CD4-positive, alpha-beta T cell (primary cell): ENCODE measurements around the gene YBX2. TPM values are rescaled to one million over a fixed set of nuclear protein-coding genes. Genes with fewer than 3 reads are reported as not detected.
A peak's percentile ranks its signal among the peaks of the same experiment; 100 is the strongest.

ENCODE experiments used
- ATAC-seq: fragments of 200-7000 bp; cut with Tn5 transposase; one replicate; pipeline ENCODE4 v1.10.0; 2022; ENCODE audit warnings: mild to moderate bottlenecking; ENCODE audit not compliant: poor library complexity
- CTCF ChIA-PET: fragments of 350-600 bp; sonication (Branson Sonifier 250); formaldehyde crosslinking; loops from one replicate; lab custom pipeline; 2021; ENCODE audit warnings: antibody characterized with exemption, inconsistent platforms; lab: Charles Lee
- POLR2A ChIA-PET: fragments of 350-600 bp; sonication (Branson Sonifier 250); formaldehyde crosslinking; loops from one replicate; lab custom pipeline; 2021; ENCODE audit warnings: antibody characterized with exemption, inconsistent platforms; lab: Charles Lee
- DNase-seq, 14 experiments: peaks; one replicate each; pipeline ENCODE4 v3.0.0-alpha.2; 2013 to 2020; ENCODE audit warnings: mixed read lengths in 2 of 14
- H3K27ac ChIP-seq, 2 donors: one replicate each; pipeline versions ENCODE4 v1.5.1 to v1.7.0; 2013; ENCODE audit warnings: low read length in 2 of 2, low read depth in 1 of 2, mild to moderate bottlenecking in 1 of 2
- H3K27me3 ChIP-seq, 2 experiments: 1 replicate in 1 of 2; 2 replicates in 1 of 2; pipeline versions ENCODE4 v1.6.1 to v1.7.0; 2013; ENCODE audit warnings: low read length in 2 of 2, control low read depth in 1 of 2, mild to moderate bottlenecking in 1 of 2, moderate library complexity in 1 of 2; ENCODE audit not compliant: insufficient read depth in 2 of 2, control insufficient read depth in 1 of 2
- H3K36me3 ChIP-seq: one replicate; pipeline ENCODE4 v1.6.1; 2013; ENCODE audit warnings: low read length, control low read depth; ENCODE audit not compliant: insufficient read depth
- H3K4me1 ChIP-seq: one replicate; pipeline ENCODE4 v1.6.1; 2013; ENCODE audit warnings: low read length, control low read depth; ENCODE audit not compliant: insufficient read depth
- H3K4me3 ChIP-seq: one replicate; pipeline ENCODE4 v1.5.1; 2013; ENCODE audit warnings: mild to moderate bottlenecking, low read length, moderate library complexity
- H3K9me3 ChIP-seq, 2 experiments: 1 replicate in 1 of 2; 2 replicates in 1 of 2; pipeline versions ENCODE4 v1.6.1 to v1.7.0; 2013; ENCODE audit warnings: low read length in 2 of 2, mild to moderate bottlenecking in 2 of 2, control low read depth in 1 of 2, moderate library complexity in 1 of 2; ENCODE audit not compliant: control insufficient read depth in 1 of 2, insufficient read depth in 1 of 2
- H3K27ac Mint-ChIP-seq: one replicate; pipeline ENCODE4 v1.8.0; 2020; ENCODE audit warnings: mixed read lengths
- H3K27me3 Mint-ChIP-seq: one replicate; pipeline ENCODE4 v1.8.0; 2021; ENCODE audit warnings: mixed read lengths
- H3K36me3 Mint-ChIP-seq: one replicate; pipeline ENCODE4 v1.8.0; 2021; ENCODE audit warnings: low read depth, mixed read lengths
- H3K4me1 Mint-ChIP-seq: one replicate; pipeline ENCODE4 v1.8.0; 2021; ENCODE audit warnings: low read depth, mixed read lengths
- H3K4me3 Mint-ChIP-seq: one replicate; pipeline ENCODE4 v1.8.0; 2020; ENCODE audit warnings: mild to moderate bottlenecking, mixed read lengths
- H3K9me3 Mint-ChIP-seq: one replicate; pipeline ENCODE4 v1.8.0; 2020; ENCODE audit warnings: mixed read lengths
- intact Hi-C, 2 experiments: fragments of 100-400 bp; cut with DNase I in 1 of 2; cut with micrococcal nuclease in 1 of 2; formaldehyde crosslinking; loops; one replicate each; pipeline versions ENCODE4 v1.15.1 to v1.9.0; 2023 to 2025; cut with DNase I, micrococcal nuclease
- total RNA-seq, 174 experiments: library from RNA in 2 of 174; stranded (reverse) in 2 of 174; gene quantifications; one replicate each; pipeline ENCODE4 v1.2.3 and lab custom pipeline; 2021 to 2026
- TF ChIP-seq, protein P1 (sequence below): fragments of 200-600 bp; IDR thresholded peaks from one replicate; pipeline ENCODE4 v1.8.0; 2022; ENCODE audit warnings: antibody characterized with exemption, mild to moderate bottlenecking

YBX2 gene
- total RNA-seq, 2 experiments from 2014 or later = 0.56 TPM; not detected in 1

DNA sequence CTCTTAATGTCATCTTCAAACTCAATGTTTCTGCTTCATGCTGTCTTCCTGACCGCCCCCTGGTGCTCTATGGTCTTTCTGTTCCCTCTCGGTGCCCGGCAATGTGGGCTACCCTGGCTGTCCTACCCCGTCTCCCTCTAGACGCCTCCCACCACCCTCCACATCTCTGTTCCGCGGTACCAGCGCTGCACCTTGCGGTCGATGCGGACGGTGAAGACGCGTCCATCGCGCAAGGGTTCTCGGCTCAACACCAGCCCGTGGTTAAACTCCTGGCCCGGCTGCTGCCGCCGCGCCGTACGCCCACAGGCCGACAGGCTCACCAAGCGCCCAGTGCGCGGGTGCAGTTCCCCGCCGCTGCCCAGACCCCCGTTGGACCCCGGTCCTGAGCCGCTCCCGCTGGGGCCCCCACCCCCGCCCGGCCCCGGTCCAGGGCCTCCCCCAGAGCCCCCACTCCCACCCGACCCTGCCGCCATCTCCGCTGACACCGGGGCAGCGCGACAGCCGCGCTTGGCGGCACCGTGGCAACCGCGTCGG, 34.5 kb upstream of the YBX2 start, which contains the start of gene NEURL4:
NEURL4 (minus strand) TSS at position 496 of the 534 bp plus-strand sequence; CDS start at position 473, 23 bp downstream.
- peak within 1 kb of the TSS; percentile 80 to 92 for H3K27ac ChIP-seq
- TF ChIP-seq, protein P1, sequence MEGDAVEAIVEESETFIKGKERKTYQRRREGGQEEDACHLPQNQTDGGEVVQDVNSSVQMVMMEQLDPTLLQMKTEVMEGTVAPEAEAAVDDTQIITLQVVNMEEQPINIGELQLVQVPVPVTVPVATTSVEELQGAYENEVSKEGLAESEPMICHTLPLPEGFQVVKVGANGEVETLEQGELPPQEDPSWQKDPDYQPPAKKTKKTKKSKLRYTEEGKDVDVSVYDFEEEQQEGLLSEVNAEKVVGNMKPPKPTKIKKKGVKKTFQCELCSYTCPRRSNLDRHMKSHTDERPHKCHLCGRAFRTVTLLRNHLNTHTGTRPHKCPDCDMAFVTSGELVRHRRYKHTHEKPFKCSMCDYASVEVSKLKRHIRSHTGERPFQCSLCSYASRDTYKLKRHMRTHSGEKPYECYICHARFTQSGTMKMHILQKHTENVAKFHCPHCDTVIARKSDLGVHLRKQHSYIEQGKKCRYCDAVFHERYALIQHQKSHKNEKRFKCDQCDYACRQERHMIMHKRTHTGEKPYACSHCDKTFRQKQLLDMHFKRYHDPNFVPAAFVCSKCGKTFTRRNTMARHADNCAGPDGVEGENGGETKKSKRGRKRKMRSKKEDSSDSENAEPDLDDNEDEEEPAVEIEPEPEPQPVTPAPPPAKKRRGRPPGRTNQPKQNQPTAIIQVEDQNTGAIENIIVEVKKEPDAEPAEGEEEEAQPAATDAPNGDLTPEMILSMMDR = no peak
- Mint-ChIP-seq H3K9me3 (no peaks in the 10 kb centered on the region), H3K36me3 (peaks cover 27% of the 10 kb centered on the region), H3K27me3 (no peaks in the 10 kb centered on the region), H3K4me1 (peaks cover 47% of the 10 kb centered on the region), H3K4me3 (peak within 1 kb of the TSS; percentile 90), H3K27ac (peak within 1 kb of the TSS; percentile 88)
- peaks cover 20% of the 10 kb centered on the region for H3K36me3 ChIP-seq
- H3K4me3 ChIP-seq = peak within 1 kb of the TSS; percentile 64
- ATAC-seq (peak; percentile 45), DNase-seq (peak in 7 of 14 experiments; percentile 17 to 70 (median 27))
- H3K27me3 ChIP-seq = no peaks in the 10 kb centered on the region
- CTCF ChIA-PET = interaction anchor here (0.7 to 1.5 kb wide), 8 partner anchors 15 to 232 kb away, joined by 3 to 5 read pairs (median 4); partner anchors contain the start of genes SENP3 and SLC2A4
- intact Hi-C loops = loop anchor here (1.0 to 10.0 kb wide), 4 partner anchors 12 to 526 kb away; partner anchors contain the start of genes CYB5D1 (in 1 of the 2), GPS2 (in 1 of the 2), NAA38 (in 1 of the 2) and TMEM88 (in 1 of the 2)
- peaks cover 58% of the 10 kb centered on the region for H3K4me1 ChIP-seq
- H3K9me3 ChIP-seq = no peaks in the 10 kb centered on the region
- POLR2A ChIA-PET = interaction anchor here (0.8 to 4.1 kb wide), 22 partner anchors 8 to 358 kb away, joined by 3 to 46 read pairs (median 8); partner anchors contain the start of genes ACADVL, ACAP1, DLG4 and FXR2

- CTCF ChIA-PET = interaction anchor here (0.9 kb wide), 1 partner anchor 14 kb away, joined by 3 read pairs; no protein-coding TSS in a partner anchor
- Mint-ChIP-seq H3K27ac (peak overlapping the region; percentile 88), H3K36me3 (peaks cover 36% of the 10 kb centered on the region), H3K27me3 (no peaks in the 10 kb centered on the region), H3K9me3 (no peaks in the 10 kb centered on the region), H3K4me3 (peak overlapping the region; percentile 74), H3K4me1 (peaks cover 42% of the 10 kb centered on the region)
- DNase-seq (no peak), ATAC-seq (no peak)
- Histone ChIP-seq H3K36me3 (peaks cover 29% of the 10 kb centered on the region), H3K4me1 (peaks cover 56% of the 10 kb centered on the region), H3K27ac (peak overlapping the region in 1 of 2 donors; percentile 80), H3K9me3 (no peaks in the 10 kb centered on the region), H3K4me3 (no peak overlapping the region), H3K27me3 (no peaks in the 10 kb centered on the region)
- intact Hi-C loops = loop anchor here (1.0 to 10.0 kb wide), 4 partner anchors 11 to 527 kb away; partner anchors contain the start of genes CYB5D1 (in 1 of the 2), GPS2 (in 1 of the 2), NAA38 (in 1 of the 2) and TMEM88 (in 1 of the 2)
- POLR2A ChIA-PET = interaction anchor here (1.4 to 4.1 kb wide), 5 partner anchors 9 to 156 kb away, joined by 3 to 46 read pairs (median 18); partner anchors contain the start of genes ACAP1, GPS2 and POLR2A
- TF ChIP-seq, protein P1 = no peak
Measured at GRCh38 chr17:7328009-7328408, 33.6 kb upstream of the YBX2 start.

- Mint-ChIP-seq H3K27ac (peak overlapping the region; percentile 88), H3K36me3 (peaks cover 41% of the 10 kb centered on the region), H3K4me1 (peaks cover 37% of the 10 kb centered on the region), H3K9me3 (no peaks in the 10 kb centered on the region), H3K27me3 (no peaks in the 10 kb centered on the region), H3K4me3 (peak overlapping the region; percentile 74)
- peaks cover 35% of the 10 kb centered on the region for H3K36me3 ChIP-seq
- ChIA-PET POLR2A (interaction anchor here (3.4 to 4.1 kb wide), 2 partner anchors 9 to 17 kb away, joined by 14 to 21 read pairs; partner anchors contain the start of gene ACAP1), CTCF (interaction anchor here (1.0 kb wide), 1 partner anchor 24 kb away, joined by 3 read pairs; no protein-coding TSS in a partner anchor)
- ATAC-seq (no peak), DNase-seq (peak in 1 of 14 experiments; percentile 34)
- peaks cover 54% of the 10 kb centered on the region for H3K4me1 ChIP-seq
- intact Hi-C loops = loop anchor here in 1 of 2 experiments (10.0 kb wide), 1 partner anchor 527 kb away; the partner anchor contains the start of genes CYB5D1, NAA38 and TMEM88
- H3K4me3 ChIP-seq = no peak overlapping the region
- TF ChIP-seq, protein P1 = no peak
- H3K27ac ChIP-seq = no peak overlapping the region
- no peaks in the 10 kb centered on the region for H3K9me3 ChIP-seq
- no peaks in the 10 kb centered on the region for H3K27me3 ChIP-seq
Measured at GRCh38 chr17:7327501-7327900, 33.1 kb upstream of the YBX2 start.
